HepG2 (cell line): ENCODE measurements around the gene DGUOK. TPM values are rescaled to one million over a fixed set of nuclear protein-coding genes. Genes with fewer than 3 reads are reported as not detected.
A peak's percentile ranks its signal among the peaks of the same experiment; 100 is the strongest.

Experiments used
- ATF5 ChIP-seq: sonication (generic); formaldehyde crosslinking; IDR thresholded peaks from 2 replicates; pipeline ENCODE4 v1.4.0; 2020; ENCODE audit warnings: mild to moderate bottlenecking, low read depth, missing genetic modification reagents
- CBFB ChIP-seq: sonication (generic); formaldehyde crosslinking; IDR thresholded peaks from 2 replicates; pipeline ENCODE4 v1.4.0; 2020; ENCODE audit warnings: missing genetic modification reagents
- CBX1 ChIP-seq: IDR thresholded peaks from one replicate; pipeline ENCODE4 v1.6.1; 2016; ENCODE audit warnings: antibody characterized with exemption, low read depth
- KMT2B ChIP-seq: IDR thresholded peaks from 2 replicates; pipeline ENCODE4 v1.6.1; 2016; ENCODE audit warnings: missing genetic modification reagents, missing compliant biosample characterization
- NFE2 ChIP-seq: sonication (generic); formaldehyde crosslinking; IDR thresholded peaks from 2 replicates; pipeline ENCODE4 v1.4.0; 2020; ENCODE audit warnings: missing genetic modification reagents
- PREB ChIP-seq: sonication (generic); formaldehyde crosslinking; IDR thresholded peaks from 2 replicates; pipeline ENCODE4 v1.4.0; 2020; ENCODE audit warnings: missing genetic modification reagents
- ZBTB2 ChIP-seq: sonication (generic); formaldehyde crosslinking; IDR thresholded peaks from 2 replicates; pipeline ENCODE4 v1.8.0; 2022; ENCODE audit warnings: low read depth, missing genetic modification reagents
- ZNF674 ChIP-seq: sonication (generic); formaldehyde crosslinking; IDR thresholded peaks from 2 replicates; pipeline ENCODE4 v1.5.0; 2020; ENCODE audit warnings: low read depth, mild to moderate bottlenecking, missing genetic modification reagents
- ZNF770 ChIP-seq: sonication (generic); formaldehyde crosslinking; IDR thresholded peaks from 2 replicates; pipeline ENCODE4 v1.5.0; 2020; ENCODE audit warnings: mild to moderate bottlenecking, missing genetic modification reagents
- ZNF773 ChIP-seq: sonication (generic); formaldehyde crosslinking; IDR thresholded peaks from 2 replicates; pipeline ENCODE4 v1.4.0; 2020; ENCODE audit warnings: missing genetic modification reagents, borderline replicate concordance
- polyA plus RNA-seq, 8 experiments: library from polyadenylated mRNA; depleted of rRNA in 3 of 8; stranded (reverse) in 7 of 8; unstranded in 1 of 8; fragments of >200 nt; fragmentation: Illumina TruSeq in 4 of 8; extraction: Trizol in 4 of 8; gene quantifications; 2 replicates each; pipeline versions ENCODE4 v1.2.1 to v1.2.3, GENCODE V29; 2011 to 2016; ENCODE audit warnings: low read depth in 4 of 8, missing spikeins in 1 of 8, mixed read lengths in 1 of 8; ENCODE audit not compliant: insufficient read depth in 1 of 8
- total RNA-seq, 5 experiments: library from RNA; depleted of rRNA; stranded (reverse); fragments of >200 nt; fragmentation: Illumina TruSeq; extraction: Trizol; gene quantifications; 2 replicates each; pipeline ENCODE4 v1.2.3, GENCODE V29; 2016; ENCODE audit warnings: low read depth in 1 of 5
- TF ChIP-seq, protein P1 (sequence below): sonication (generic); formaldehyde crosslinking; IDR thresholded peaks from 2 replicates; pipeline ENCODE4 v1.4.0; 2020; ENCODE audit warnings: missing genetic modification reagents
- TF ChIP-seq, protein P2 (sequence below): sonication (generic); formaldehyde crosslinking; conservative IDR thresholded peaks from 2 replicates; pipeline ENCODE4 v1.4.0; 2020; ENCODE audit warnings: missing genetic modification reagents
- TF ChIP-seq, protein P3 (sequence below): sonication (generic); formaldehyde crosslinking; IDR thresholded peaks from 2 replicates; pipeline ENCODE4 v1.4.0; 2020; ENCODE audit warnings: low read depth, missing genetic modification reagents

Gene DGUOK
- total and polyA plus RNA-seq, 2 of the 13 experiments (the other 11 are each of a cell fraction or from before 2014, with no cell fraction given): 105 to 137 TPM

DNA sequence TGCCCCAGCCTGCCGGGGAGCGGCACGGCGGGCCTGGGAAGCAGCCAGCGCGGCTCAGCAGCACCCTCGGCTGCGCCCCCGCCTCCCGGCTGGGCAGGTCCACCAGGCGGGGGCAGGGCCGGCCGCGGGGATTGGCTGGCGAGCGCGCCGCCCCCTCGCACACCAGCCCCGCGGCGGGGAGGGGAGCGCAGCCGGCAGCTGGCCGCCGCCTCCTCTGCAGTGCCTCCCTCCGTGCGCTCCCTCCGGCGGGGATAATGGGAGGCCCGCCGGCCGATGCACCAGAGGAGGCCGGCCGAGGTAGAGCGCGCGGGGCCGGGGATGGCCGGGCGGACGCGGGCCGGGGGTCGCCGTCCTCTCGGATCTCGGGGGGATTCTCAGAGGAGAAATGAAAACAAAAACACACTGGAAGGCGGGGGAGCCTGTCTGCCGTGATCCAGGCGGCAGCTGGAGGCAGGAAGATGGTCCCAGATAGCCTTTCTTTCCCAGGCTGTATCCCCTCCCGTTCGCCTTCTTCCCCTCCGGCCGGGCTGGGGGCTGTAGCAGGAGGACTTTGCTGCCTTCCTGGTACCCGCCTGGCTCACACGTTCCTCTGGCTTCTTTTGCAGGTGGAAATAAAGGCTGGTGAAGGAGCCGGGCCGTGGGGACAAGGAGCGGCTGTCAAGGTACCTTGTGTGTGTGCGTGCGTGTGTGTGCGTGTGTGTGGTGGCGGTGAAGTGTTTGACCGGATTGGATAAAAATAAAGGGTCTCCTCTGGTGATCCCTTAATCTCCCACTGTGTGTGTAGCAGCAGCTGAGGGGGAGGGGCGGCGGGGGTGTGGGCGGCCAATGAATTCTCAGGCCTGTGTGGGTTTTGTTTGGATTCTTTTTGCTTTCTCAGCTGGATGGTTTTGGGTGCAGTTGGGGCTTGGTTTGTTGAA, 76.1 kb downstream of the DGUOK start (continued):
- TF ChIP-seq, protein P1, sequence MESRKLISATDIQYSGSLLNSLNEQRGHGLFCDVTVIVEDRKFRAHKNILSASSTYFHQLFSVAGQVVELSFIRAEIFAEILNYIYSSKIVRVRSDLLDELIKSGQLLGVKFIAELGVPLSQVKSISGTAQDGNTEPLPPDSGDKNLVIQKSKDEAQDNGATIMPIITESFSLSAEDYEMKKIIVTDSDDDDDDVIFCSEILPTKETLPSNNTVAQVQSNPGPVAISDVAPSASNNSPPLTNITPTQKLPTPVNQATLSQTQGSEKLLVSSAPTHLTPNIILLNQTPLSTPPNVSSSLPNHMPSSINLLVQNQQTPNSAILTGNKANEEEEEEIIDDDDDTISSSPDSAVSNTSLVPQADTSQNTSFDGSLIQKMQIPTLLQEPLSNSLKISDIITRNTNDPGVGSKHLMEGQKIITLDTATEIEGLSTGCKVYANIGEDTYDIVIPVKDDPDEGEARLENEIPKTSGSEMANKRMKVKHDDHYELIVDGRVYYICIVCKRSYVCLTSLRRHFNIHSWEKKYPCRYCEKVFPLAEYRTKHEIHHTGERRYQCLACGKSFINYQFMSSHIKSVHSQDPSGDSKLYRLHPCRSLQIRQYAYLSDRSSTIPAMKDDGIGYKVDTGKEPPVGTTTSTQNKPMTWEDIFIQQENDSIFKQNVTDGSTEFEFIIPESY (CRISPR knock-in tag): no peak
- TF ChIP-seq CBX1 (no peak), ZBTB2 (CRISPR knock-in tag) (no peak), PREB (CRISPR knock-in tag) (no peak), KMT2B (no peak), ZNF770 (CRISPR knock-in tag) (peak; percentile 99), CBFB (no peak), ZNF773 (no peak), ATF5 (CRISPR knock-in tag) (no peak), ZNF674 (CRISPR knock-in tag) (no peak), NFE2 (no peak)
- TF ChIP-seq, protein P2, sequence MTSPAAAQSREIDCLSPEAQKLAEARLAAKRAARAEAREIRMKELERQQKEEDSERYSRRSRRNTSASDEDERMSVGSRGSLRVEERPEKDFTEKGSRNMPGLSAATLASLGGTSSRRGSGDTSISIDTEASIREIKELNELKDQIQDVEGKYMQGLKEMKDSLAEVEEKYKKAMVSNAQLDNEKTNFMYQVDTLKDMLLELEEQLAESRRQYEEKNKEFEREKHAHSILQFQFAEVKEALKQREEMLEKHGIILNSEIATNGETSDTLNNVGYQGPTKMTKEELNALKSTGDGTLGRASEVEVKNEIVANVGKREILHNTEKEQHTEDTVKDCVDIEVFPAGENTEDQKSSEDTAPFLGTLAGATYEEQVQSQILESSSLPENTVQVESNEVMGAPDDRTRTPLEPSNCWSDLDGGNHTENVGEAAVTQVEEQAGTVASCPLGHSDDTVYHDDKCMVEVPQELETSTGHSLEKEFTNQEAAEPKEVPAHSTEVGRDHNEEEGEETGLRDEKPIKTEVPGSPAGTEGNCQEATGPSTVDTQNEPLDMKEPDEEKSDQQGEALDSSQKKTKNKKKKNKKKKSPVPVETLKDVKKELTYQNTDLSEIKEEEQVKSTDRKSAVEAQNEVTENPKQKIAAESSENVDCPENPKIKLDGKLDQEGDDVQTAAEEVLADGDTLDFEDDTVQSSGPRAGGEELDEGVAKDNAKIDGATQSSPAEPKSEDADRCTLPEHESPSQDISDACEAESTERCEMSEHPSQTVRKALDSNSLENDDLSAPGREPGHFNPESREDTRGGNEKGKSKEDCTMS (CRISPR knock-in tag): no peak
- TF ChIP-seq, protein P3, sequence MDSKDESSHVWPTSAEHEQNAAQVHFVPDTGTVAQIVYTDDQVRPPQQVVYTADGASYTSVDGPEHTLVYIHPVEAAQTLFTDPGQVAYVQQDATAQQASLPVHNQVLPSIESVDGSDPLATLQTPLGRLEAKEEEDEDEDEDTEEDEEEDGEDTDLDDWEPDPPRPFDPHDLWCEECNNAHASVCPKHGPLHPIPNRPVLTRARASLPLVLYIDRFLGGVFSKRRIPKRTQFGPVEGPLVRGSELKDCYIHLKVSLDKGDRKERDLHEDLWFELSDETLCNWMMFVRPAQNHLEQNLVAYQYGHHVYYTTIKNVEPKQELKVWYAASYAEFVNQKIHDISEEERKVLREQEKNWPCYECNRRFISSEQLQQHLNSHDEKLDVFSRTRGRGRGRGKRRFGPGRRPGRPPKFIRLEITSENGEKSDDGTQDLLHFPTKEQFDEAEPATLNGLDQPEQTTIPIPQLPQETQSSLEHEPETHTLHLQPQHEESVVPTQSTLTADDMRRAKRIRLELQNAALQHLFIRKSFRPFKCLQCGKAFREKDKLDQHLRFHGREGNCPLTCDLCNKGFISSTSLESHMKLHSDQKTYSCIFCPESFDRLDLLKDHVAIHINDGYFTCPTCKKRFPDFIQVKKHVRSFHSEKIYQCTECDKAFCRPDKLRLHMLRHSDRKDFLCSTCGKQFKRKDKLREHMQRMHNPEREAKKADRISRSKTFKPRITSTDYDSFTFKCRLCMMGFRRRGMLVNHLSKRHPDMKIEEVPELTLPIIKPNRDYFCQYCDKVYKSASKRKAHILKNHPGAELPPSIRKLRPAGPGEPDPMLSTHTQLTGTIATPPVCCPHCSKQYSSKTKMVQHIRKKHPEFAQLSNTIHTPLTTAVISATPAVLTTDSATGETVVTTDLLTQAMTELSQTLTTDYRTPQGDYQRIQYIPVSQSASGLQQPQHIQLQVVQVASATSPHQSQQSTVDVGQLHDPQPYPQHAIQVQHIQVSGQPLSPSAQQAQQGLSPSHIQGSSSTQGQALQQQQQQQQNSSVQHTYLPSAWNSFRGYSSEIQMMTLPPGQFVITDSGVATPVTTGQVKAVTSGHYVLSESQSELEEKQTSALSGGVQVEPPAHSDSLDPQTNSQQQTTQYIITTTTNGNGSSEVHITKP: no peak
